ENCODE results near the gene PRKAR2B. TPM values are rescaled to one million over a fixed set of nuclear protein-coding genes. Genes with fewer than 3 reads are reported as not detected.

Gene PRKAR2B
- total RNA-seq, 1 donor from 2014 or later: 14.6 TPM

GRCh38 chr7:107111196-107111595 lies 66.7 kb downstream of the PRKAR2B start:
- no peaks in the 10 kb centered on the region for H3K36me3 Mint-ChIP-seq (ENCODE audit: unreplicated experiment)
- no peak for DNase-seq
- TF ChIP-seq CTCF (IDR thresholded peaks at IDR 0.05; ENCODE audit: partially characterized antibody, unreplicated experiment): no peak
- peaks cover 3% of the 10 kb centered on the region for H3K4me1 Mint-ChIP-seq (ENCODE audit: low read depth, unreplicated experiment)
- no peak overlapping the region for H3K4me3 Mint-ChIP-seq (ENCODE audit: unreplicated experiment)
- peaks cover 1% of the 10 kb centered on the region for H3K9me3 Mint-ChIP-seq (ENCODE audit: unreplicated experiment)
- H3K27me3 Mint-ChIP-seq (ENCODE audit: unreplicated experiment): no peaks in the 10 kb centered on the region
- H3K27ac Mint-ChIP-seq (ENCODE audit: unreplicated experiment): no peak overlapping the region

GRCh38 chr7:107113866-107114265 lies 69.4 kb downstream of the PRKAR2B start:
- H3K9me3 Mint-ChIP-seq (ENCODE audit: unreplicated experiment): peaks cover 1% of the 10 kb centered on the region
- no peak overlapping the region for H3K27ac Mint-ChIP-seq (ENCODE audit: unreplicated experiment)
- DNase-seq: no peak
- H3K4me3 Mint-ChIP-seq (ENCODE audit: unreplicated experiment): no peak overlapping the region
- H3K27me3 Mint-ChIP-seq (ENCODE audit: unreplicated experiment): no peaks in the 10 kb centered on the region
- H3K4me1 Mint-ChIP-seq (ENCODE audit: low read depth, unreplicated experiment): peaks cover 3% of the 10 kb centered on the region
- TF ChIP-seq CTCF (IDR thresholded peaks at IDR 0.05; ENCODE audit: partially characterized antibody, unreplicated experiment): no peak
- H3K36me3 Mint-ChIP-seq (ENCODE audit: unreplicated experiment): no peaks in the 10 kb centered on the region

GRCh38 chr7:107115114-107115513 lies 70.6 kb downstream of the PRKAR2B start:
- Mint-ChIP-seq H3K4me3 (ENCODE audit: unreplicated experiment) (no peak overlapping the region), H3K27me3 (ENCODE audit: unreplicated experiment) (no peaks in the 10 kb centered on the region), H3K27ac (ENCODE audit: unreplicated experiment) (no peak overlapping the region), H3K36me3 (ENCODE audit: unreplicated experiment) (no peaks in the 10 kb centered on the region), H3K9me3 (ENCODE audit: unreplicated experiment) (peaks cover 1% of the 10 kb centered on the region), H3K4me1 (ENCODE audit: low read depth, unreplicated experiment) (peaks cover 3% of the 10 kb centered on the region)
- no peak for TF ChIP-seq CTCF (IDR thresholded peaks at IDR 0.05; ENCODE audit: partially characterized antibody, unreplicated experiment)
- no peak for DNase-seq

- no peak for TF ChIP-seq CTCF (IDR thresholded peaks at IDR 0.05; ENCODE audit: partially characterized antibody, unreplicated experiment)
- no peak for DNase-seq
- no peak overlapping the region for H3K4me3 Mint-ChIP-seq (ENCODE audit: unreplicated experiment)
- no peaks in the 10 kb centered on the region for H3K36me3 Mint-ChIP-seq (ENCODE audit: unreplicated experiment)
- H3K27me3 Mint-ChIP-seq (ENCODE audit: unreplicated experiment): no peaks in the 10 kb centered on the region
- peaks cover 3% of the 10 kb centered on the region for H3K4me1 Mint-ChIP-seq (ENCODE audit: low read depth, unreplicated experiment)
- H3K9me3 Mint-ChIP-seq (ENCODE audit: unreplicated experiment): peaks cover 1% of the 10 kb centered on the region
- H3K27ac Mint-ChIP-seq (ENCODE audit: unreplicated experiment): no peak overlapping the region
Measured at GRCh38 chr7:107115762-107116540, 71.4 kb downstream of the PRKAR2B start.

GRCh38 chr7:107118109-107118900 lies 73.8 kb downstream of the PRKAR2B start:
- no peak overlapping the region for H3K27ac Mint-ChIP-seq (ENCODE audit: unreplicated experiment)
- H3K36me3 Mint-ChIP-seq (ENCODE audit: unreplicated experiment): no peaks in the 10 kb centered on the region
- peaks cover 1% of the 10 kb centered on the region for H3K9me3 Mint-ChIP-seq (ENCODE audit: unreplicated experiment)

More at GRCh38 chr7:107118109-107118900, 73.8 kb downstream of the PRKAR2B start:
- H3K4me3 Mint-ChIP-seq (ENCODE audit: unreplicated experiment): no peak overlapping the region
- no peak for DNase-seq
- H3K27me3 Mint-ChIP-seq (ENCODE audit: unreplicated experiment): no peaks in the 10 kb centered on the region
- peaks cover 3% of the 10 kb centered on the region for H3K4me1 Mint-ChIP-seq (ENCODE audit: low read depth, unreplicated experiment)
- no peak for TF ChIP-seq CTCF (IDR thresholded peaks at IDR 0.05; ENCODE audit: partially characterized antibody, unreplicated experiment)
